EH (cell line): Measurements from ENCODE around the gene METAP1.
"Not testable (repeated sequence)": the region's sequence is repeated elsewhere in the genome, so short reads cannot be mapped to it uniquely, and the experiment has no call there.

Experiments used
- DNase-seq: peaks from one replicate; pipeline ENCODE4 v3.0.0-alpha.2; 2015; ENCODE audit warnings: low read depth

Gene METAP1

DNA sequence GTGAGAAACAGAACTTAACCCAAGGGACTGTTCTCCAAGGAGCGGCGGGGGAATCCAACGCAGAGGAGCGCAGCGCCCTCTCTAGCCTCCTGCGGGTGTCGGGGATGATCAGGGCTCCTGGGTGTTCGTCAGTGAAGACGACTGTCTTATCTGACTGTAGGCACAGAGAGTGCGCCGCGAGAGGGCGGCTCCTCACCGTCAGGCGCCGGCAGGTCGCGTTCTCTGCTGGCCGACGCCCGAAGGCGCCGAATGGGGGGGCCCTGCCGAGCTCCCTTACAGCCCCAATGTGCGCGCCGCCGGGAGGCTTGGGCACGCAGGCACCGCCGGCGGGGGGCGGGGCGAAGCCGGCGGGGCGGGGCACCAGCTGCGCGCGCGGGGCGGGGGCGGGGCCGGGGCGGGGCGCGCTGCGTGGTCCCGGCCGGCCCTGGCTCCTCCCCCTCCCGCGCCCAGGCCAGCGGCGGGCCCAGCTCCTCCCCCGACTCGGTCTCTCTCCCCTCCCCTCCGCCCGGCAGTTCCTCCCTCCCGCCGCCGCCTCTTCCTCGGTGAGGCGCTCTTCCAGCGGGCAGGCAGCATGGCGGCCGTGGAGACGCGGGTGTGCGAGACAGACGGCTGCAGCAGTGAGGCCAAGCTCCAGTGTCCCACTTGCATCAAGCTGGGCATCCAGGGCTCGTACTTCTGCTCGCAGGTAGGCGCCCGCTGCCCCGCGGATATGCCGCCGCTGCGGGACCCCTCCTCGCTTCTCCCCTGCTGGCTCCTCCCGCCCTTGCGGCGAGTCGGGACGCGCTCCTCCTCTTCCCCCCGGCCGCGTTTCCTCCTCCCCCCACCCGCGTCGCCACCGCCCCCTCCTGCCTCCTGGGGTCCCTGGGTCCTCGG lies at the start of gene METAP1:
Gene METAP1, plus strand, starts transcription at position 539 of the 873 bp plus-strand sequence. Its CDS starts 33 bp downstream, at position 572.
- DNase-seq: peak; percentile 96

DNA sequence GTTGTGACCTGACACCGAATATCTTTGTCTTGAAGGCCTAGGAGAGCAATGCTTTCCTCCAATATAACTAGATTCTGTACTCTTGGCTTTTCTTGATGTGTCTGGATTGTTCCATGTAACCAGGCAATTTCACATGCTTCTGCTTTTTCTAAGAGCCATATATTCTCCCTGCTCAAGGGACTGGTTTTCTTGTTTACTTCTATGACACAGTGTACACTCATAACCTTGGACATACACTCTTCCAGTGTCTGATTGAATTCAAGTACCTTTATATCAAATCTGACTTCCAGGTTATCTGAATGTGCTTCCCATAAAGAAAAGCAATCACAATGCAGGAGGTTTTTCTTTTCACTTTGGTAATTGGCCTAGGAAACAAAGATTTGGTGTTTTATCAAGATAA lies 49.2 kb upstream of the METAP1 start:
- DNase-seq: no peak

DNA sequence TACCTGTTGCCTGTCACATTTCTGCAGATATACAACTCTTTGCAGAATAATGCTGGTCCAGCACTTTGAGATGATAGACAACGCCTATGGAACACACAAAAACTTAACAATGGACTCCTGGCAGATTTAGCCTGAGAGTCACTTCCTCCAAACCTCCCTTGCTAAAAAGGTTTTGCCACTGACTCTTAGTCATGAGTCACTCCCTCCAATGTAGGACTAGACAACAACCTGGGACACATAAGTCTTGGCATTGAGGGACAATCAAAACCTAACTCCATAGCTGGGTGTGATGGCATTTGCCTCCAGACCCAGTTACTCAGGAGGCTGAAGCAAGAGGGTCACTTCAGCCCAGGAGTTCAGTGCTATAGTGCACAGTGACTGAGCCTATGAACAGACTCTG lies 44.6 kb upstream of the METAP1 start:
- DNase-seq: peak; percentile 15

DNA sequence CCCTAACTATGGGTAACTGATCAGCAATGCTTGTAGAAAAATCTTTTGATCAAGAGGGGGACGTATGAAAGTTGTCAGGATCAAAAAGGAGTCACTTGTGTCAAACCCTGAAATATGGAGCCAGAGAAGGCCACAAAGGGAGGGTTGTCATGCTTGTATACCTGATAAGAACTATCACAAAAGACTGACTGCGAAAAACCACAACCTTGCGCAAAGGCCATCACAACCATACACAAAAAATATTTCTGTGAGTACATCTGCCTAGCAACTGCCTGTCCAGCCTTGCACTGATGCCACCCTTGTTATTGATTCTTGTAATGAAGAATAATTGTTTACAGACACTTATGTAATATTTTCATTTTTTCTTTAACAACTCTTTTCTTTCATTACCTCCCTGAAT lies 43.8 kb upstream of the METAP1 start:
- DNase-seq: no peak

DNA sequence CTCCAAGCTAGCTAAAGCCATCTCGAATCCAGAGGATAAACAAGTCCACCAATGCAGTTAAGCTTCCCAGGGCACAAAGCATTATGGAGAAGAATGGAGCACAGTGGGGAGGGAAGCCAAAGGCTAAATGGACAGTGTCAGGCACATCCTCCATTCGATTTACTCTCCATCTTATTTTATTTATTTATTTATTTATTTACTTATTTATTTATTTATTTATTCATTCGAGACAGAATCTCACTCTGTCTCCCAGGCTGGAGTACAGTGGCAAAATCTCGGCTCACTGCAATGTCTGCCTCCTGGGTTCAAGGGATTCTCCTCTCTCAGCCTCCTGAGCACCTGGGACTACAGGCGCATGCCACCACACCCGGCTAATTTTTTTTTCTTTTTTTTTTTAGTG lies 40.3 kb upstream of the METAP1 start:
- DNase-seq: no peak

DNA sequence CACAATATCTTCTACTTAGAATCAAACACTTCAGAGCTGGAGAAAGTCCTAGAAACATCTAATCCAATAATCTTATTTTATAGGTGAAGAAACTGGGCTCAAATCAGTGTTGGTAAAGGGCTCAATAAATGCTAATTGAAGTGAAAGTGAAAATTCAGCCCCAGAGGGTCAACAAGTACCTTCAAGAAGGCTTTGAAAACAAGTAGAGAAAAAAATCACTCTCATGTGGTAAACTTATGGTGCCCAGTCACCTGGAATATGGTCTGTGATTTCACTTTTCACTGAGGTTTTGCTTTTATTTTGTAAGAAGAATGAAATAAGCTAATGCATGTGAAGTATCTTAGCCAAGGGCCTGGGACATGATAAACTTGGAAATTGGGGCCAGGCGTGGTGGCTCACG lies 37.5 kb upstream of the METAP1 start:
- no peak for DNase-seq

DNA sequence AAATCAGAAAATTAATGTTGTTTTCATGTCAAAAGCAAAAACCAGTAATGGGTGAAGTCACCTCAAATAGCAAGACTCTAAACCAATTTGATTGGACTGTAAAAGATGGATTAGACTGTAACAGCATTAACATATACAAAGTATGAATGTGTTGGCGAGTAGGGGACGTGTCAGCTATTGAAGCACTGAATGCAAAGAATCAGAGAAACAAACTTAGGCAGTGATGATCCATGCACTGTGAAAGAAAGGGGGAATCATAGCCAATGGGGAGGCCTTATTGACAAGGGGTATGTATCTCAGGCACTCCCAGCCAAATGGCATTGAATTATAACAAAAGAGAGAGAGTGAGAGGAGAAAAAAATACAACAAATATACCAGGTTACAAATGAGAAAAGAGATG lies 36.1 kb upstream of the METAP1 start:
- DNase-seq: no peak

DNA sequence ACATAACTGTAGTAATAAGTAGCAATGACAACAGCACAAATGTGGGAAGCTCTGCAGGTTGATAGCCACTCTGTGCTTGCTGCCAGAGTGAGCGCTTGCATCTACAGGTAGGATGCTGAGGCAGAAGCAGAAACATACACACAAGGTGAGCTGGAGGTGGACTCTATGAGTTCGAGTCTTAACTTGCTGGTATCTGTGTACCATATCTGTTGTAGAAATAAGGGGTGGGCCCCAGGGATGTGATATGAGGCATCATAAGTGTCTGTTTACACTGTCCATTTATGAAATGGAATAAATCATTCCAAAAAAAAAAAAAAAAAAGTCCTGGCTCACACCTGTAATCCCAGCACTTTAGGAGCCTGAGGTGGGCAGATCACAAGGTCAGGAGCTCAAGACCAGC lies 33.8 kb upstream of the METAP1 start:
- DNase-seq: no peak

DNA sequence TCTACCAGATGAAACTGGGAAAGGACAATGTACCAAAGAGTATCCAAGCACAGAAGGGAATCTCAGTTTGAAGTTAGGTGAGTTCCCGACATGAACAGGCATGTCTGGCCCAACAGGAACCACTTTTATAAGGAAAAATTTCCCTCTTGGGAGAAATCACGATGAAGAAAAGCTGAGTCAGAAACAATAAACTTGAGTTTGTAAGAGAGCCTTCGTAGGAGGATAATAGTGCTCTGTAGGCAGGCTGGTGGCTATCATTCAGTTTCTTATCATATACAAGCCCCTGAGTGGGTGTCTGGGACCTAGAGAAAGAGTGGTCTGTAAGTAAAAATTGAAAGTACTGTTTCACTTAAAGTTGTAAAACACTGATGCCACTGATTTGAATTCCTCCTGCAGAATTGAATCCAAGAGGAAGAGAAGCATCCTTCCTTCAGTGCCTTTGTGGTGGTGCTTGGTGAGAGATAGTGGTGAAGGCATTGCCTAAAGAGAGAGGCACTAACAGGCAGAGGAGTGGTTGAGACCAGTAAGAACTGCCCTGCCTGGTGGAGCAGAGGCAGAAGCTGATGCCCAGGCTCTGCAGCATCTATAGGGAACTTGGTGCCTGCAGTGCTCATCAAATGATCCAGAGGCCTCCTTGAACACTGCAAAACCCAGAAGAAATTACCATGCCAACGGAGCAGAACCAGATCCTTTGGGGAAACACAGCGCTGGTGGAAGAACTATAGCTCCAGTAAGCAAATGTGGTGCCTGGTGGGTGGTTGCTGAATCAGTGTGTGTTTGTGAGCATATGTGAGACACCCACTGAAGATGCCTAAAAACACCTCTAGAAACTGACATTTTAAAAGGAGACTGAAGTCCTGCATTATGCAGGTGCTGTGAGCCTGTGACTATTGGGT lies 31.7 kb upstream of the METAP1 start:
- no peak for DNase-seq

DNA sequence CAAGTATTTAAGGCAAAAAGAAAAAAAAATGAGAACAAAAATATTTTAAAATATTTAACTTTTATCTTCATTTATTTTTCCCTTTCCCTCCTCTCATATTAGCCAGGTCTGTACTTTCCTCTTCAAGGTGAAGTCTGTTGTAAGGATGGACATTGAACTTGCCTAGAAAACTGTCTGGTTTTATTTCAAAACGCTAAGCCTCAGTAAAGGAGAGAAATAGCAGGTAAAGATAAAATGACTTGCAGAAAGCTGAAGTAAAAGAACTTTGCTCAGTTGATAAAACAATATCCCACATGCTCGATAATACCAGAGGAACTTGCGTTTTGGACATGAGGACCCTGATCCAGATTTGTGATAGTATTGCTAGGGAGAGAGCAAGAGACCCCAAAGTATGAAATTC lies 28.6 kb upstream of the METAP1 start:
- DNase-seq: no peak

DNA sequence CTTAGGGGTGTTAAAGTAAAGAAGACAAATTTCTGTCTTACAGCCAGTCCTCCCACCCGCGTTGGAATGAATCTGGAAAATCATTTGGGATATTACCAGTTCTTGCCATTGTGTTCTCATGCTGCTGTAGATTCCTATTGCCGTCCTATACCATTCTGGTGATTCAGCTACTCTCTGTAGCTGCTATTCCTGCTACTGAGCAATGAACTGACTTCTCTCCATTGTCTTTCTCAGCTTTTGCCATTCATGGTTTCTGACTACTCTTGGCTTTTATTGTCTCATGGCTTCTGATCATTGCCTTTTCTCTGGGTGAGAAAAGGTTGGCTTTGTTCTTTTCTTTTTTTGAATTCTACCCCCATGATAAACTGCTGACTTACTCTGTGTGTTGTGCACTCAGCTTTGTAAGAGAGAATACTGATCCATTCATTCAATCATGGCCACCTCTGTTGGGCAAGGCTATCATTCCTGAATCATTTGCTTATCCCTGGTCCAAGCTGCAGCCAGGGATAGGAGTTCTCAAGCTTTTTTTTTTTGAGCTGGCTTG lies 27.7 kb upstream of the METAP1 start:
- no peak for DNase-seq

DNA sequence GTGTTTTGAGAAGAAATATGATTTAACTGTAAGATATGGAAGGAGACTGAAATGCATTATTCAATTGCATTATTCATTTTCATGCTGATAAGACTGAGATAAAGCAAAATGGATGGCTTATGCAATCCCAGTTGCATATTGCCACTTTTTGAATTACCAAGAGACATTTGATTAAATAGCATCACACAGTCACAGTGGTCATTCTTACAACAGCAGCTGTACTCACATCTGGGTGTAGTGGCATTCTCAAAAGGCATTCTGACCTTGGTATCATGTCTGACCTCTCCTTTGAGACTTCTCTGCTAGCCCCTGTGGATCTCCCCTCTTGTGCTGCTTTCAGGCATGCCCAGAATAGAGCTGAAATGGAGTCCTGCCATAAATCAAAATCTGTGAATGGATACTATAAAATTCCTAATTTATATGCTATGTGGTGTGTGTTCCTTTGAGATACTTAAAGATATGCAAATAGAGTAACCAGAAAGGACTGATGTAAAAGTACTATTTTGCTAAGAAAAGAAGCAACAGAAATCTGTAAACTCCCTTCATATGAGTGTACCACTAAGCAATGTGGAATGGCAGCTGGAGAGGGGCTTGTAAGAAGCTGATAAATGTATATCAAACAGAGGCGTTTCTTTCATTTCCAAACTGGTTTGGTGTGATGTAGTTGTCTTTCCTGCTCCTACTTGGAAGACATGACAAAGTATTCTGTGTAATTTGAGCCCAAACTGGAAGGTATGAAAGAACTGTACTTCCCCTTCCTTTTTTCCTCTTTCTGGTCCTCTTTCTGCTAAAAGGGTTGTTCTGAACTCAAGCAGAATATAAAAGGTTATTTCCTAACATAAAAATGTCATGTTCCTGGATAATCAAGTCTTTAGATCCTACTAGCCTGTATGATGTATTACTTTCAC lies 25.4 kb upstream of the METAP1 start:
- no peak for DNase-seq

DNA sequence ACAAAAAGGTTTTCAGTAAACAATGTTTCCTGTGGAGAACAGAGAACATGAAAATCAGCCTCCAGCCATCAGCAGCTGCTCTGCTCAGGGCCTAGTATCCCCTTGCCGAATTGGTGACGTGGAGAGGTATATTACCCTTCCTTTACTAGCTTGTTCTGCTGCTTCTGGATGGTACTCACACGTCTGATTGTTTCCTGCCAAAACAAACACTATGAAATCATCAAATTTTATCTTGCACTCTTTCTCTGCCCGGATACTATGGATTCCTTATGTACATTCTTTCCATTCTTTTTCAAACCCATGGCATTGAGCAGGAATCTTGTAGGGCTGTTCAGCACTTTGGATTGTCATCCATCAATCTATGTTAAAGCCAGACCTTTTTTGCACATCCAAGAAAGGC lies 18.8 kb upstream of the METAP1 start:
- peak; percentile 76 for DNase-seq

DNA sequence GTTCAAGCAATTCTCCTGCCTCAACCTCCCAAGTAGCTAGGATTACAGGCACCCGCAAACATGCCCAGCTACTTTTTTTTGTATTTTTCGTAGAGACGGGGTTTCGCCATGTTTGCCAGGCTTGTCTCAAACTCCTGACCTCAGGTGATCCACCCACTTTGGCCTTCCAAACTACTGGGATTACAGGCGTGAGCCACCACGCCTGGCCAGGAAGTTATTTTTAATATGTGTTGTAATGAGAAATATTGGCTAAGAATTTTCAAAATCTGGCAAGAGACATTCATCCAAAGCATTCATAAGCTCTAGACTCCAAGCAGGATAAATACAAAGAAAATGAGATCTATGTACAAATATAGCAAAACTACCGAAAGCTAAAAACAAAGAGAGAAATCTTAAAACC lies 18.0 kb upstream of the METAP1 start:
- DNase-seq: no peak

DNA sequence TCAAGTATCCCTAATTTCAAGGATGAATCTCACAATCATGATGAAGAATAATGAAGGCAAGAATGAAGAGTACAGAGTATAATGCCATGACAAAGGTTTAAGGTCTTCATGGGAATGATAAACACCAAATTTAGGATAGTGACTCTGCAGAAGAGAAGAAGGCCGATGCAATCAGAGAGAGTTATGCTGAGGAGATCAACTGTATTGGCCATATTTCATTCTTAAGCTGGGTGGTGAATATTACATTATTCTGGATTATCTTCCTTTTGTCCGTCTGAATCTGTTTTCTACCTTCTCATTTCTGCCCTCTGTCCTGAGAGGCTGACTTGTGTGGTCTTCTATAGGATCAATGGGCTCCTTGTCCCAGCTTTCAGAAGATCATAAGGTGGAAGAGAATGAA lies 7.8 kb upstream of the METAP1 start:
- no peak for DNase-seq

DNA sequence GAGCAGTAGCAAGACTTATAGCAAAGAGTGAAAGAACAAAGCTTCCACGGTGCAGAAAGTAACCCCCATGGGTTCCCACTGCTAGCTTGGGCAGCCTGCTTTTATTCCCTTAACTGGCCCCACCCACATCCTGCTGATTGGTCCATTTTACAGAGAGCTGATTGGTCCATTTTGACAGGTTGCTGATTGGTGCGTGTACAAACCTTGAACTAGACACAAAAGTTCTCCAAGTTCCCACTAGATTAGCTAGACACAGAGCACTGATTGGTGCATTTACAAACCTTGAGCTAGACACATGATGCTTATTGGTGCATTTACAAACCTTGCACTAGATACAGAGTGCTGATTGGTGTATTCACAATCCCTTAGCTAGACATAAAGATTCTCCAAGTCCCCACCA lies 2.7 kb upstream of the METAP1 start:
- not testable (repeated sequence) for DNase-seq

DNA sequence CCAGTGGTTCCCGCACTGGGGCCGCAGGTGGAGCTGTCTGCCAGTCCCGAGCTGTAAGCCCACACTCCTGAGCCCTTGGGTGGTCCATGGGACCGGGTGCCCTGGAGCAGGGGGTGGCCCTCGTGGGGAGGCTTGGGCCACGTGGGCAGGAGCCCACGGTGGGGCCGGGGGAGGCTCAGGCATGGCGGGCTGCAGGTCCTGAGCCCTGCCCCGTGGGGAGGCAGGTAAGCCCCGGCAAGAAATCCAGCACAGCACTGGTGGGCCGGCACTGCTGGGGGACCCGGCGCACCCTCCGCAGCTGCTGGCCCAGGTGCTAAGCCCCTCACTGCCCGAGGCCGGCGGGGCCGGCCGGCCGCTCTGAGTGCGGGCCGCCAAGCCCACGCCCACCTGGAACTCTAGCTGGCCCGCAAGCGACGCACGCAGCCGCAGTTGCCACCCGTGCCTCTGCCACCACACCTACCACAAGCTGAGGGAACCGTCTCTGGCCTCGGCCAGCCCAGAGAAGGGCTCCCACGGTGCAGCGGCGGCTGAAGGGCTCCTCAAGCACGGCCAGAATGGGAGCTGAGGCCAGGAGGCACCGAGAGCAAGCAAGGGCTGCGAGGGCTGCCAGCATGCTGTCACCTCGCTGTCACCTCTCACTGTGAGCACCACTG lies 2.0 kb upstream of the METAP1 start:
- no peak for DNase-seq

DNA sequence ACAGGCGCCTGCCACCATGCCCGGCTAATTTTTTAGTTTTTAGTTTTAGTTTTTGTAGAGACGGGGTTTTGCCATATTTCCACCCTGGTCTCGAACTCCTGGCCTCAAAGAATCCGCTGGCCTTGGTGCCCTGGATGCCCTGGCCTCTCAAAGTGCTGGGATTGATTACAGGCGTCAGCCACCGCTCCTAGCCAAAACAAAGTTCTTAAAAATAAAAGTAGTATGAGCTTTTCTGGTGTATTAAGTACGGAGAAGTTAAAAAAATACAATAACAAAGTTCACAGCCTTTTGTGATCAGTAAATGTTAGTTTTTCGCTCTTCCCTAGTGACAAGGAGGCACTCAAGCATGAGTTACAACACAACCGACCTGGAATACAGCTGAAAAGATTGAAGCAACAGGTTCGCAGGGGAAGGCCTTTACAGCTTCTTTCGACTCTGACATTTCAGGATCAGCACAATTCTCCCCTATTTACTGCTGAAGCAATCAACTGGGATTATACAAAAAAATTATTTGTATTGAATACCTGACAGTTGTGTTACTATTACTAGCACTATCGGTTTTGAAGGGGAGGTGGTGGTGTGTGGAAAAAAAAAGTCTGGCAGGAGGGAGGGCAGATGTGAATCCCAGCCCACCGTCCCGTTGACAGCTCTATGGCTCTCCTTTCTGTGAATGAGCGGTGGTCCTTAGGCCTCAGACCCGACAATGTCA lies 893 bp upstream of the METAP1 start:
- DNase-seq: peak; percentile 19

DNA sequence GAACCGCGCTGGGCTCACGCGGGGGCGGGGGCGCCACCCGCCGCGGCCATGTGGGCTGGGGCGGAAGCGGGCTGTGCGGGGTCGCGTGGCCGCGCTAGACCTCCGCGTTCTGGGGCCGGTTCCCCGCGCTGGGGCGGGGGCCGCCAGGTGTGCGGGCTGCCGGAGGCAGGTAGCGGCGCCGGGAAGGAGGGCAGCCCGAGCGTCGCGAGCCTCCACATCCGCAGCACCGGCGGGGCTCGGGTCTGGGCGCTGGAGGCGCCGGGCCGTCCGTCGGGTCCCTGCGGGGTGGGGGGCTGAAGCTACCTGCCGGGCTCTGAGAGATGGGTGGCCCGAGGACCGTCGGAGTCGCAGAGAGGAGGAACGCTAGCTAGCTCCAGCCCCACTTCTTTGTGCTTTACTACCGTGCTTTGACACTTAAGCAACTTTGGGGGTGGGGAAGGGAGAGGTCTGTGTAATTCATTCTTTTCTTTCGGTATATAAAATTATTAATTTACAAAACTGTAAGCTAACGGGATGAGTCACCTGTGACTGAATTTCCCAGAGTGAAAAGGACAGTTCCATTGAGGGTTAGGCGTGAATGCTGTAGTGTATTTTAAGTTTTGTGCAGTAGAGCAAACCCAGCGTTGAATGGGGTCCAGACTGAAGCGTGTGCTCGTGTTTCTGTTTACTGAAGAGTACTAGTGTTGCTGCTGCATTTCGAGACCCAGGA lies 689 bp downstream of the METAP1 start:
- peak; percentile 41 for DNase-seq

DNA sequence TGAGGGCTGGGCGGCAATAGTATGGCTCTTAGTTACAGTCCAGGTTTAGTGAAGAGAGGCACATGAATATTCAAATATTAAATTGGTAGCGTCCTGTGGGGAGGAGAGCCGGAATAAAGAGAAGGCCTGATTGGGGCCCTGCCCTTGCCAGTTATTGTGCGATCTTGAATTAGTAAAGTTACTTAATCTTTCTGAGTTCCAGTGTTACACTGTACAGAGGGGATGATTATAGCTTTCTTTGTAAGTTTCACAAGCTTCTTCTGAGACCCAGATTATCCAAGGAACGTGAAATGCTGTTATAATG lies 1.2 kb downstream of the METAP1 start:
- DNase-seq: no peak
